Measurements from ENCODE around the gene VAMP2.

Gene VAMP2

DNA sequence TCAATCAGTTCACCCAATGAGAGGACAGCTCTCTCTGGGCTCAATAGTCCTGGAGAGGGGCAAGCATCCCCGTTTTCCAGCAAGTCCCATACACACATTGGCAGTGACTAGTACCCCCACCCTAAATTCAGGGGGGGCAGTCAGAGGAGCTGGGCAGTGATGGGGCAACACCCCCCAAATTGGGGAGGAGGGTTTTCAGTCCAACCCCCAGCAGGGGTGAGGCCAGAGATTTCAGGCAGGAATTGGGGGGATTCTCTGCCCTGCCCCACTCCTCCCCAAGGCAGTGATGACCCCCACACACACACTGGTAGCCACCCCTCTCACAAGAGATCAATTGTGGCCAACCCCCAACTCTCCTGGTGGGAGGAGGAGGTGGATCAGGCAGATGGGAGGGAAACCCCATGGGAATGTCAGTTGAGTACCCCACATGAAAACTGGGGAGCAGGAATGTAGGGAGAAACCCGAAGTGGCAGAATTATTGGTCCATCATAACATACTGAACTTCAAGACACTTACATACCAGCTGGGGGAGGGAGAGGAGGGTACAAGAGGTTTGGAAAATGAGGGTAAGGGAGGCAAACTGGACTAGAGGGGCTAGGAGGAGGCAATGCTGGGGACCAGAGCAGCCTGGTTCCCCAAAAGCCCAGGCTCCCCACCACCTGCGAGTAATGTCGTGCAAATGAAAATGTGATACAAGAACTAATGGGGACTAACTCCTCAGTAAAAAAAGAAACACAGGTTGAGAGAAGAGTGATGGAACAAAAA, 3.1 kb downstream of the VAMP2 start:
- peaks cover 35% of the 10 kb centered on the region for H3K4me1 ChIP-seq (ENCODE audit: control insufficient read depth, insufficient read depth, low read length)
- peaks cover 21% of the 10 kb centered on the region for H3K36me3 ChIP-seq (ENCODE audit: control insufficient read depth, insufficient read depth, low read length)
- no peaks in the 10 kb centered on the region for H3K9me3 ChIP-seq (ENCODE audit: control insufficient read depth, insufficient read depth, low read depth, low read length)
- H3K27ac ChIP-seq (ENCODE audit: low read depth, low read length) = no peak overlapping the region
- no peak overlapping the region for H3K4me3 ChIP-seq (ENCODE audit: low read depth, low read length)
- no peaks in the 10 kb centered on the region for H3K27me3 ChIP-seq (ENCODE audit: control insufficient read depth, insufficient read depth, low read length)
- H3K9ac ChIP-seq (ENCODE audit: low read length) = no peak overlapping the region

DNA sequence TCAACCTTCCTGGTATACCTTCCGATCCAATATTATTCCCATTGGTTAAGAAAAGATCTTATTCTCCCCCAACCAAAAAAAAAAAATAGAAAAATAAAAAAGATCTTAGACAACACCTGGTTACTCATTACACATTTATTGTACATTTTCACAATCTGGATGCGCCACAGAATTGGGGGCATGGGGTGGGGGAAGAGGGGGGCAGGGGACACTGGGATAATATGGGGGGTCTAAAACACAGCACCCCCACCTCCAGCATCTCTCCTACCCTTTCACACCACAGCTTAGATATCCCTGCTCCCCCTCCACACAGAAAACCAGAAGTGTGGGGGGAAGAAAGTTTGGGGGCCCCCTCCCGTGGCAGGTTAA, 3.7 kb downstream of the VAMP2 start:
- peaks cover 31% of the 10 kb centered on the region for H3K4me1 ChIP-seq (ENCODE audit: control insufficient read depth, insufficient read depth, low read length)
- H3K36me3 ChIP-seq (ENCODE audit: control insufficient read depth, insufficient read depth, low read length) = peaks cover 21% of the 10 kb centered on the region
- no peaks in the 10 kb centered on the region for H3K9me3 ChIP-seq (ENCODE audit: control insufficient read depth, insufficient read depth, low read depth, low read length)
- no peaks in the 10 kb centered on the region for H3K27me3 ChIP-seq (ENCODE audit: control insufficient read depth, insufficient read depth, low read length)
- no peak overlapping the region for H3K4me3 ChIP-seq (ENCODE audit: low read depth, low read length)
- H3K27ac ChIP-seq (ENCODE audit: low read depth, low read length) = no peak overlapping the region
- H3K9ac ChIP-seq (ENCODE audit: low read length) = no peak overlapping the region

DNA sequence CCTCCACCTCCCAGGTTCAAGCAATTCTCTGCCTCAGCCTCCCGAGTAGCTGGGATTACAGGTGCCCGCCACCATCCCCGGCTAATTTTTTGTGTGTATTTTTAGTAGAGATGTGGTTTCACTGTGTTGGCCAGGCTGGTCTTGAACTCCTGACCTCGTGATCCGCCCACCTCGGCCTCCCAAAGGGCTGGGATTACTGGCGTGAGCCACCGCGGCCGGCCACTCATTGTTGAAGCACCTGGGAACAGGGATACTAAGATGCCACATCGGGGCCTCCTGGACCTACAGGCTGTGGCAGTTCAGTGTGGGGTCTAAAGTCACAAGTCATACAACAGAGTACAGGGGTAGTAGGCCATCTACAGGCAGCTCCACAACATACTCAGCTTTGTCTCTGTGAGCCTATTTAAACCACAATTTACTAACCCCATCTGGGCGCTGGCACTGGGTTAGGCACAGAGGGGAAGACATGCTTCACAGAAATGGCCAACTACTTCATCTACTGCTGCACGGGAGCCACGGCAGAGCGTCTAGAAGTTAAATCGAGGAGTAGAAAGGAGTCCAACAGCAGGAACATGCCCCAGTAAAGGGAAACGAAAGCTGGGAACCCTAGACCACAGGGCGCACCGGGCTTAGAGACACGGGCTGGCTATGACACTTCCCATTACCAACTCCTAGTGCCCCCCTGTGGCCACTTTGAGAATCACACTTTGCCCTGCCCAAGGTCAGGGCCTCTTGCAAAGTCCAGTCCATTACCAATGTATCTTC, 4.3 kb downstream of the VAMP2 start:
- Histone ChIP-seq H3K4me3 (ENCODE audit: low read depth, low read length) (no peak overlapping the region), H3K9me3 (ENCODE audit: control insufficient read depth, insufficient read depth, low read depth, low read length) (no peaks in the 10 kb centered on the region), H3K27me3 (ENCODE audit: control insufficient read depth, insufficient read depth, low read length) (no peaks in the 10 kb centered on the region), H3K36me3 (ENCODE audit: control insufficient read depth, insufficient read depth, low read length) (peaks cover 21% of the 10 kb centered on the region), H3K4me1 (ENCODE audit: control insufficient read depth, insufficient read depth, low read length) (peaks cover 29% of the 10 kb centered on the region), H3K27ac (ENCODE audit: low read depth, low read length) (no peak overlapping the region), H3K9ac (ENCODE audit: low read length) (no peak overlapping the region)

DNA sequence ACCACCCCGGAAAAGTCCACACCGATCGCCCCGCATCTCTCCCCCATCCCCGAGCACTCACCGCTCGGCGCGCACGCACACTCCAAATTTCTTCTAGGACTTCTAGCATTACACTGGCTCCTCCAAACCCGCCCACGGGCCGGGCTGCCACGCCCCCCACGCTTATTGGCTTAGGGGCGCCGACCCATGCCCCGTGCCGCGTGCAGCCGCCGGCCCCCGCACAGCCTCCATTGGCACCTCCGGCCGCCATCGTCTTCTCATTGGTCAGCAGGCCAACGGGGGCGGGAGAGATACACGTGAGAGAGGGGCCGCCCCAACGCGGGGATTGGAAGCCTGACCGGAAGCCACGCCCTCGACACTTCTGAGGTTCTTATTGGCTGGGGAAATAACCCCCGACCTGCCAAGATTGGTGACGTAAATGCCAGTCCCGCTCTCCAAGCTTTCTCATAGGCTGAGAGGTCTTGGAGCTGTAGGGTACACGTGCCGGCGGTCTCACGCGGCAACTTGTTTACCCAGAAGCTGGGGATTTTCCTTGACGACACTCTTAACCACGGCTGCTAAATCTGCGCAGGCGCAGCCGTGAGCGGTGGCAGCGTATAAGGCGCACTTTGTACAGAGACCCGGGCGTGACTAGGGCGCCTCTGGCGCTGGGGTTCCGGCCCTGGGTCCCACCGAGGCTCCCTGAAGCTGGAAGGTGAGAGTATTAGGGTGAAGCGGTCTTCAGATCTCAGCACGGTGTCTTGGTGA, 6.3 kb downstream of the VAMP2 start:
- Histone ChIP-seq H3K27ac (ENCODE audit: low read depth, low read length) (peak overlapping the region; percentile 76; the same call in 1 of the 2 replicates), H3K4me3 (ENCODE audit: low read depth, low read length) (peak overlapping the region; percentile 96), H3K9ac (ENCODE audit: low read length) (peak overlapping the region; percentile 76), H3K36me3 (ENCODE audit: control insufficient read depth, insufficient read depth, low read length) (peaks cover 15% of the 10 kb centered on the region), H3K4me1 (ENCODE audit: control insufficient read depth, insufficient read depth, low read length) (peaks cover 31% of the 10 kb centered on the region), H3K9me3 (ENCODE audit: control insufficient read depth, insufficient read depth, low read depth, low read length) (no peaks in the 10 kb centered on the region), H3K27me3 (ENCODE audit: control insufficient read depth, insufficient read depth, low read length) (no peaks in the 10 kb centered on the region)

GRCh38 chr17:8155996-8156245, 6.8 kb downstream of the VAMP2 start:
- peak overlapping the region; percentile 96 for H3K4me3 ChIP-seq (ENCODE audit: low read depth, low read length)
- 0 out of 2 replicates have a peak overlapping the region, but pooled peaks have one; percentile 21 for H3K27ac ChIP-seq (ENCODE audit: low read depth, low read length)
- H3K36me3 ChIP-seq (ENCODE audit: control insufficient read depth, insufficient read depth, low read length) = peaks cover 10% of the 10 kb centered on the region
- H3K4me1 ChIP-seq (ENCODE audit: control insufficient read depth, insufficient read depth, low read length) = peaks cover 30% of the 10 kb centered on the region
- H3K9ac ChIP-seq (ENCODE audit: low read length) = peak overlapping the region; percentile 76
- H3K9me3 ChIP-seq (ENCODE audit: control insufficient read depth, insufficient read depth, low read depth, low read length) = no peaks in the 10 kb centered on the region
- no peaks in the 10 kb centered on the region for H3K27me3 ChIP-seq (ENCODE audit: control insufficient read depth, insufficient read depth, low read length)

DNA sequence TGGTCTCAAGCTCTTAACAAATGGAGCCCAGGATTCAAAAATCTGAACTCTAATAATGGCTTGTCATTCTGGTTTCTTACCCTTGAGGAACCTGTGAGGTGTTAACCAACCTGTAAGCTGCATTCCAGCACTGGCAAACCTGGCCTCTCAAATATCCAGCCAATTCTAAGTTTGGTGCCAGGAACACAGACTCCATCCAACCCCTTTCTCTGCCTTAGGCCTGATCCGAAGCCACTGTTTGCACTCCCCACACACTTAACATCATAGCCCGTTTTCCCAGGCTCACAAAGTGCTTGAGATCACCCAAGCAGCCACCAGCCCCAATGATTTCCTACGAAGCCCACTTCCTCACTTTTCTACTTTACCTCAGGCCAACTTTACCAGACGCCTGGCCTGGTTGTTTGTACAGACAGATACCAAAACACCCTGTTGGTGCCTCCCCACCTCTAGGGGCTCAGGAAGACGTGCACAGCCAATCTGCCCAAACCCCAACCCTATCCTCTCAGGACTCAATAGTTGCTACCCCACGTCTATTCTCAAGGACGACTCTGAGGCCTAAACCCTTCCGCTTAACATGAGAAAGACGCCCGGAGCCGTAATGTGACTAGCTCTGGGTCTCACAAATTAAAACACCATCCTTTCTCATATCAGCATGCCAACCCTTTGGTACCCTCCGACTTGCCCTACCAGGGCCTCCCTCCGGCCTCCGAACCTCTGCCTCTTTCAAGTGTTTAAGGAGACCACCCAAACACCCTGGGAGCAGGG, 7.3 kb downstream of the VAMP2 start:
- peak overlapping the region; percentile 76 for H3K9ac ChIP-seq (ENCODE audit: low read length)
- H3K36me3 ChIP-seq (ENCODE audit: control insufficient read depth, insufficient read depth, low read length) = peaks cover 7% of the 10 kb centered on the region
- peaks cover 33% of the 10 kb centered on the region for H3K4me1 ChIP-seq (ENCODE audit: control insufficient read depth, insufficient read depth, low read length)
- H3K27ac ChIP-seq (ENCODE audit: low read depth, low read length) = 0 out of 2 replicates have a peak overlapping the region, but pooled peaks have one; percentile 21
- H3K27me3 ChIP-seq (ENCODE audit: control insufficient read depth, insufficient read depth, low read length) = no peaks in the 10 kb centered on the region
- no peaks in the 10 kb centered on the region for H3K9me3 ChIP-seq (ENCODE audit: control insufficient read depth, insufficient read depth, low read depth, low read length)
- peak overlapping the region; percentile 96 for H3K4me3 ChIP-seq (ENCODE audit: low read depth, low read length)

DNA sequence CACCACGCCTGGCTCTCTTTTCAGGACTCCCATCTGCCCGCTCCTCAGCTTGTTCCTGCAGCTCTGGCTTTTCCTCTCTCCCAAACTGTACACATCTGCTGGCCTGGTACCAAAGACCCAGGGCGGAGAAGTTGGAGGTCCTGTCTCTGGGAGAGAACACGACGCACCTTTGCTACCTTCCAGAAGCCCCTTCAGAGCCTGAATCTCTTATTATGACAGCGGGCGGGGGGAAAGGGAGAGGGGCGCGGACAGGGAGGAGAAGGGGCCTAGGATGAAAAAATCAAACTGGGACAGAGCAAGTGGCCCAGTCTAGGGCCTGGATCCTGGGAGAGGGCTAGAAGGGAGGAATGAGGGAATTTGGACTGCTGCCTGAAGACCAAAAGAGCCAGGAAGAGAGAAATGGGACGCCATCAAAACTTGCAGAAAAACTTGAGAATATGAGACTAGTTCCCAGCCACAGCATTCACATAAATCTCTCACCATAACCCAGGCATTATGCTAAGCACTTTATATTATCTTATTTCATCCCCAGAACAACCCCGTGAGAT, 8.1 kb downstream of the VAMP2 start:
- peak overlapping the region; percentile 96 for H3K4me3 ChIP-seq (ENCODE audit: low read depth, low read length)
- H3K36me3 ChIP-seq (ENCODE audit: control insufficient read depth, insufficient read depth, low read length) = peaks cover 10% of the 10 kb centered on the region
- H3K9ac ChIP-seq (ENCODE audit: low read length) = peak overlapping the region; percentile 30
- H3K9me3 ChIP-seq (ENCODE audit: control insufficient read depth, insufficient read depth, low read depth, low read length) = no peaks in the 10 kb centered on the region
- H3K27me3 ChIP-seq (ENCODE audit: control insufficient read depth, insufficient read depth, low read length) = no peaks in the 10 kb centered on the region
- H3K4me1 ChIP-seq (ENCODE audit: control insufficient read depth, insufficient read depth, low read length) = peaks cover 33% of the 10 kb centered on the region
- no peak overlapping the region for H3K27ac ChIP-seq (ENCODE audit: low read depth, low read length)

DNA sequence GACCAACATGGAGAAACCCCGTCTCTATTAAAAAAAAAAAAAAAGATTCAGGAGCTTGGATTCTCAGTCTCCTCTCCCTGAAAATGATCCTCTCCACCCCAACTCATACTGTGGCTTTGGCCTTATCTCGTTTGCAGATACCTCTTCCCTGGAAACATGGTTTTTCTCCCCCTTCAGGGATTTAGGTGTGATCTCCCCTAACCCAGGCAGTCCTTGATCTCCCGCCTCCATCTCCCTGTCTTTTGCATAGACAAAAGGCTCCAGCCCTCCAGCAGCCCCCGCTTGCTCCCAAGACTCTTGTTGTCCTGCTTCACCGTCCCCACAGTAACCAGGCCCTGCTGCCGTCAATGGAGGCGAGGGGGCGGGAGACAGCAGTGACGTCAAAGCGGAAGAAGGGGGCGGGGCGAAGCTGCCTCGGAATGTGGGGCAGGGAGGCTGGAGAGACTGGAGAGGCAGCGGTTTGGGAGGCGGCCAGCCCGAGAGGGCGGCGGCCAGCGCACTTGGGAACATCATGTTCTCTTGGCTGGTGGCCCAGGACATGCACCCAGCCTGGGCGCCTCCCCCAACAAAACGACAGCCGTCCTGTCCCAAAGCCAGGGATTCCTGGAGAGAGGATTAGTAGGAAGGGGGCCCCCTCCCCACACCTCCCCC, 8.7 kb downstream of the VAMP2 start:
- H3K36me3 ChIP-seq (ENCODE audit: control insufficient read depth, insufficient read depth, low read length) = peaks cover 11% of the 10 kb centered on the region
- peak overlapping the region; percentile 96 for H3K4me3 ChIP-seq (ENCODE audit: low read depth, low read length)
- no peaks in the 10 kb centered on the region for H3K9me3 ChIP-seq (ENCODE audit: control insufficient read depth, insufficient read depth, low read depth, low read length)
- peak overlapping the region; percentile 30 for H3K9ac ChIP-seq (ENCODE audit: low read length)
- H3K4me1 ChIP-seq (ENCODE audit: control insufficient read depth, insufficient read depth, low read length) = peaks cover 33% of the 10 kb centered on the region
- peak overlapping the region; percentile 23; the same call in 1 of the 2 replicates for H3K27ac ChIP-seq (ENCODE audit: low read depth, low read length)
- no peaks in the 10 kb centered on the region for H3K27me3 ChIP-seq (ENCODE audit: control insufficient read depth, insufficient read depth, low read length)

- peak overlapping the region; percentile 96; the same call in 1 of the 2 replicates for H3K4me3 ChIP-seq (ENCODE audit: low read depth, low read length)
- peaks cover 33% of the 10 kb centered on the region for H3K4me1 ChIP-seq (ENCODE audit: control insufficient read depth, insufficient read depth, low read length)
- H3K9me3 ChIP-seq (ENCODE audit: control insufficient read depth, insufficient read depth, low read depth, low read length) = no peaks in the 10 kb centered on the region
- peaks cover 16% of the 10 kb centered on the region for H3K36me3 ChIP-seq (ENCODE audit: control insufficient read depth, insufficient read depth, low read length)
- peak overlapping the region; percentile 28 for H3K9ac ChIP-seq (ENCODE audit: low read length)
- peak overlapping the region; percentile 23; the same call in 1 of the 2 replicates for H3K27ac ChIP-seq (ENCODE audit: low read depth, low read length)
- H3K27me3 ChIP-seq (ENCODE audit: control insufficient read depth, insufficient read depth, low read length) = no peaks in the 10 kb centered on the region
Observed at GRCh38 chr17:8153525-8153956, 9.2 kb downstream of the VAMP2 start.

DNA sequence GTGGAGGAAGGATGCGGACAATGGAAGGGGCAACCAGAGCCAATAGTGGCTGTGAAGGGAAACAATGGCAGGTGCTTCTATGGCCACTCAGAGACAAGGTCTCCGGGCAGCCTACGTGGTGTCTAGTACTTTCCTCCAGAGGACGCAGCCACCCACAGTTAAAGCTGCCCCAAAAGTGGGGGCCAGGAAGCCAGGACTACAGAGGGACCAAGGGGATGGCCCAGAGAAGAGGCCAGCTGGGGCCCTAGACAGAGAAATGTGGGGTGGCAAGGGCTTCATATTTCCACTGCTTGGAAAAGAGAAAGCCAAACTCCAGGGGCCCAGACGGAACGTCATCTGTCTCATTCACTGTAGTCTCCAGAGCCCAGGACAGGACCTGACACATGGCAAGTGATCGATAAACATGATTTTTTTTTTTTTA, 9.7 kb downstream of the VAMP2 start:
- Histone ChIP-seq H3K4me3 (ENCODE audit: low read depth, low read length) (peak overlapping the region; percentile 91; the same call in 1 of the 2 replicates), H3K27ac (ENCODE audit: low read depth, low read length) (no peak overlapping the region), H3K9ac (ENCODE audit: low read length) (no peak overlapping the region), H3K27me3 (ENCODE audit: control insufficient read depth, insufficient read depth, low read length) (no peaks in the 10 kb centered on the region), H3K4me1 (ENCODE audit: control insufficient read depth, insufficient read depth, low read length) (peaks cover 33% of the 10 kb centered on the region), H3K36me3 (ENCODE audit: control insufficient read depth, insufficient read depth, low read length) (peaks cover 21% of the 10 kb centered on the region), H3K9me3 (ENCODE audit: control insufficient read depth, insufficient read depth, low read depth, low read length) (no peaks in the 10 kb centered on the region)

Measured in HUES6 (cell line).